AG04449 (cell line): ENCODE measurements around the gene GNL2.
A peak's percentile ranks its signal among the peaks of the same experiment; 100 is the strongest.
"Not testable (repeated sequence)": the region's sequence is repeated elsewhere in the genome, so short reads cannot be mapped to it uniquely, and the experiment has no call there.

Experiments
- CTCF ChIA-PET: fragments of 350-600 bp; formaldehyde crosslinking; extraction: SDS; loops from one replicate; lab custom pipeline; 2021; ENCODE audit warnings: antibody characterized with exemption; lab: Yijun Ruan, JAX
- POLR2A ChIA-PET: fragments of 400-600, 350-600 bp; formaldehyde crosslinking; extraction: SDS; loops from one replicate; lab custom pipeline; 2020; ENCODE audit warnings: antibody characterized with exemption, inconsistent platforms; lab: Yijun Ruan, JAX
- DNase-seq: peaks from one replicate; pipeline ENCODE4 v3.0.0-alpha.2; 2010; ENCODE audit warnings: low read depth, low spot score
- H3K4me3 ChIP-seq: 2 replicates; pipeline ENCODE4 v1.5.1; 2011; ENCODE audit warnings: low read depth, mild to moderate bottlenecking, control low read depth, low read length
- TF ChIP-seq, protein P1 (sequence below): IDR thresholded peaks from one replicate; pipeline ENCODE4 v1.5.1; 2011; ENCODE audit warnings: mild to moderate bottlenecking, moderate library complexity, low read length, control low read depth, inconsistent platforms; ENCODE audit not compliant: insufficient read depth; ENCODE audit errors: missing control alignments

The GNL2 gene

DNA sequence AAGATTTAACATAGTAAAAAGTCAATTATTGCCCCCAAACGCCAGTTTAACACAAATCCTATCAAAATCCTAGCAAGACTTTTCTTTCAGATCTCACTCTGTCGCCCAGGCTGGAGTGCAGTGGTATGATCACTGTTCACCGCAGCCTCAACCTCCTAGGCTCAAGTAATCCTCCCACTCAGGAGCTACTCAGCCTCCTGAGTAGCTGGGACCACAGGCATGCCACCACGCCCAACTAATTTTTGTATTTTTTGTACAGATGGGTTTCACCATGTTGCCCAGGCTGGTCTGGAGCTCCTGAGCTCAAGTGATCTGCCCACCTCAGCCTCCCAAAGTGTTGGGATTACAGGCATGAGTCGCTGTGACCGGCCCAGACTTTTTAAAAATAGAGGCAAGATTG lies 46.4 kb downstream of the GNL2 start:
- CTCF ChIA-PET: interaction anchor here (1.3 to 5.0 kb wide), 3 partner anchors 11 to 134 kb away, joined by 3 to 21 read pairs (median 3); partner anchors contain the start of gene MEAF6

GRCh38 chr1:37545019-37545418 lies 50.7 kb downstream of the GNL2 start:
- ChIA-PET POLR2A (no interaction called here), CTCF (interaction anchor here (0.9 kb wide), 1 partner anchor 30 kb away, joined by 3 read pairs; the partner anchor contains the start of gene MEAF6)
- DNase-seq: no peak
- H3K4me3 ChIP-seq: no peak overlapping the region
- TF ChIP-seq, protein P1, sequence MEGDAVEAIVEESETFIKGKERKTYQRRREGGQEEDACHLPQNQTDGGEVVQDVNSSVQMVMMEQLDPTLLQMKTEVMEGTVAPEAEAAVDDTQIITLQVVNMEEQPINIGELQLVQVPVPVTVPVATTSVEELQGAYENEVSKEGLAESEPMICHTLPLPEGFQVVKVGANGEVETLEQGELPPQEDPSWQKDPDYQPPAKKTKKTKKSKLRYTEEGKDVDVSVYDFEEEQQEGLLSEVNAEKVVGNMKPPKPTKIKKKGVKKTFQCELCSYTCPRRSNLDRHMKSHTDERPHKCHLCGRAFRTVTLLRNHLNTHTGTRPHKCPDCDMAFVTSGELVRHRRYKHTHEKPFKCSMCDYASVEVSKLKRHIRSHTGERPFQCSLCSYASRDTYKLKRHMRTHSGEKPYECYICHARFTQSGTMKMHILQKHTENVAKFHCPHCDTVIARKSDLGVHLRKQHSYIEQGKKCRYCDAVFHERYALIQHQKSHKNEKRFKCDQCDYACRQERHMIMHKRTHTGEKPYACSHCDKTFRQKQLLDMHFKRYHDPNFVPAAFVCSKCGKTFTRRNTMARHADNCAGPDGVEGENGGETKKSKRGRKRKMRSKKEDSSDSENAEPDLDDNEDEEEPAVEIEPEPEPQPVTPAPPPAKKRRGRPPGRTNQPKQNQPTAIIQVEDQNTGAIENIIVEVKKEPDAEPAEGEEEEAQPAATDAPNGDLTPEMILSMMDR: no peak

More for the DNA sequence above, 46.4 kb downstream of the GNL2 start:
- POLR2A ChIA-PET: no interaction called here
- TF ChIP-seq, protein P1: no peak
- H3K4me3 ChIP-seq: no peak overlapping the region
- no peak for DNase-seq

DNA sequence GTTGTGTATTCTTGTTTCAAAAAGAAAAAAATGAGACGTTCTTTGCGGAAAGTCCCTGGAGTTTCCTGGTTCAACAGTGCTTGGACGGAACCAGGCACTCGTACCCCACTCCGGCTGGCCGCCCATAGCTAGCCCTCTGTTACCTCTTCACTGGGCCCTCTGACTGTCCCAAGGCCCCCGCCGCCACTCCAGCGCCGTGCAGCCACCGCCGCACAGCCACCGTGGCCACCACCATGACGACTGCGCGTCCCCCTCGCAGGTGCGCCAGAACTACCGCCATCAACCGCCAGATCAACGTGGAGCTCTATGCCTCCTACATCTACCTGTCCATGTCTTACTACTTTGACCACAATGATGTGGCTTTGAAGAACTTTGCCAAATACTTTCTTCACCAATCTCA lies 51.2 kb downstream of the GNL2 start:
- H3K4me3 ChIP-seq: no peak overlapping the region
- no peak for DNase-seq
- TF ChIP-seq, protein P1: no peak
- ChIA-PET CTCF (interaction anchor here (0.9 to 1.6 kb wide), 2 partner anchors 30 to 90 kb away, joined by 3 to 4 read pairs; partner anchors contain the start of gene MEAF6), POLR2A (no interaction called here)

- ChIA-PET CTCF (interaction anchor here (5.9 kb wide), 1 partner anchor 25 kb away, joined by 22 read pairs; the partner anchor contains the start of gene MEAF6), POLR2A (no interaction called here)
- TF ChIP-seq, protein P1: no peak
- DNase-seq: no peak
- no peak overlapping the region for H3K4me3 ChIP-seq
Measured at GRCh38 chr1:37540036-37540785, 55.5 kb downstream of the GNL2 start.

GRCh38 chr1:37539154-37539553 lies 56.6 kb downstream of the GNL2 start:
- CTCF ChIA-PET: interaction anchor here (0.8 to 5.9 kb wide), 4 partner anchors 22 to 85 kb away, joined by 3 to 22 read pairs (median 4); partner anchors contain the start of gene MEAF6
- DNase-seq, H3K4me3 ChIP-seq, POLR2A ChIA-PET: not testable (repeated sequence)

GRCh38 chr1:37537378-37537777 lies 58.4 kb downstream of the GNL2 start:
- TF ChIP-seq, protein P1: no peak
- POLR2A ChIA-PET: no interaction called here
- CTCF ChIA-PET: interaction anchor here (0.9 to 5.9 kb wide), 4 partner anchors 9 to 28 kb away, joined by 3 to 22 read pairs (median 3); partner anchors contain the start of gene MEAF6
- peak; percentile 34 for DNase-seq
- H3K4me3 ChIP-seq: no peak overlapping the region
